ENCODE data around the gene CLECL1.

CLECL1 gene

DNA sequence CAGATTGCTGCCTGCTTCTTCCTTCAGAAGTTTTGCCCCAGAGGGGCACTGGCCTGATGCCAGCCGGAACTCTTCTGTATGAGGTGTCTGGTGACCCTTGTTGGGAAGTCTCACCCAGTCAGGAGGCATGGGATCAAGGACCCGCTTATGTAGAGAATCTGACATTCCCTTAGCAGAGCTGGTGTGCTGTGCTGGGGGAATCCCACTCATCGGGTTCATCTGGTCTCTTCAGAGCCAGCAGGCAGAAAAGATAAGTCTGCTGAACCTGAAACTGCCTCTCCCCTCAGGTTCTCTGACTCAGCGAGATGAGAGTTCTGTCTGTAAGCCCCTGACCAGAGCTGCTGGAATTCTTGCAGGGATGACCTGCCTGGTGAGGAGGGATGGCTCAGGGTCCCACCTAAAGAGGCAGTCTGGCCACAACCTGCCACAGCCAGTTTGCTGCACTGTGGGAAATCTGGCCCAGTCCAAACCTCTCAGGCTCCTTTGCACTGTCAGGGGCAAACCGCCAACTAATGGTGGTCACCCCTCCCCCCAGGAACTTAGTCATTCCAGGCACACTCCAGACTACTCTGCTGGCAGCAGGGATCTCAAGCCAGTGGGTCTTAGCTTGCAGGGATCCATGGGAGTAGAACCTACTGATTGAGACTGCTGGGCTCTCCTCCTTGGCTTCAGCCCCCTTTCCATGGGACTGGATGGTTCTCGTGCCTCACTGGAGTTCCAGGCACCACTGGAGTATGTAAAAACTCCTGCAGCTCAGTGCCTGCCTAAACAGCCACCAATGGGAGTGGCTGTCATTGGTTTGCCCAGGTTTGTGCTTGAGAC, 59.3 kb downstream of the CLECL1 start:
- no peaks in the 10 kb centered on the region for H3K9me3 Mint-ChIP-seq
- peak overlapping the region; percentile 97 for H3K27ac Mint-ChIP-seq
- peak overlapping the region; percentile 87 for H3K4me3 Mint-ChIP-seq
- peaks cover 59% of the 10 kb centered on the region for H3K4me1 Mint-ChIP-seq (ENCODE audit: low read depth)
- DNase-seq = peak; percentile 85
- H3K36me3 Mint-ChIP-seq (ENCODE audit: low read depth) = peaks cover 98% of the 10 kb centered on the region
- H3K27me3 Mint-ChIP-seq = no peaks in the 10 kb centered on the region

Measured in activated T-cell treated with anti-CD3 and anti-CD28 coated beads, Interleukin-2, amount 50 U/mL, for 24 hours (primary cell).